HEK293 (cell line): Measurements from ENCODE around the gene PLCD4.

ENCODE experiments used
- HOXA7 ChIP-seq: sonication (generic); formaldehyde crosslinking; IDR thresholded peaks from 2 replicates; pipeline ENCODE4 v1.8.1; 2022; ENCODE audit warnings: missing genetic modification reagents, borderline replicate concordance
- KLF7 ChIP-seq: fragments of 450-650 bp; formaldehyde crosslinking; IDR thresholded peaks from 2 replicates; pipeline ENCODE4 v1.5.1; 2016; ENCODE audit warnings: missing biosample characterization, missing genetic modification characterization, borderline replicate concordance
- KLF8 ChIP-seq: fragments of 450-650 bp; formaldehyde crosslinking; IDR thresholded peaks from 2 replicates; pipeline ENCODE4 v1.5.1; 2016; ENCODE audit warnings: missing biosample characterization, missing genetic modification characterization
- KLF9 ChIP-seq: fragments of 450-650 bp; formaldehyde crosslinking; IDR thresholded peaks from 2 replicates; pipeline ENCODE4 v1.5.1; 2016; ENCODE audit warnings: missing biosample characterization, missing genetic modification characterization, low read depth
- MEIS1 ChIP-seq: sonication (generic); formaldehyde crosslinking; IDR thresholded peaks from 2 replicates; pipeline ENCODE4 v1.8.1; 2022; ENCODE audit warnings: missing genetic modification reagents, mild to moderate bottlenecking, borderline replicate concordance
- PBX3 ChIP-seq: sonication (generic); formaldehyde crosslinking; IDR thresholded peaks from 2 replicates; pipeline ENCODE4 v1.8.1; 2022; ENCODE audit warnings: mild to moderate bottlenecking, moderate library complexity, missing genetic modification reagents
- SP7 ChIP-seq: fragments of 450-650 bp; formaldehyde crosslinking; IDR thresholded peaks from 2 replicates; pipeline ENCODE4 v1.5.1; 2016; ENCODE audit warnings: missing biosample characterization, missing genetic modification characterization
- ZBTB1 ChIP-seq: fragments of 450-650 bp; formaldehyde crosslinking; IDR thresholded peaks from 2 replicates; pipeline ENCODE4 v1.5.1; 2016; ENCODE audit warnings: missing biosample characterization, missing genetic modification characterization
- ZBTB21 ChIP-seq: fragments of 450-650 bp; formaldehyde crosslinking; IDR thresholded peaks from 2 replicates; pipeline ENCODE4 v1.5.1; 2017; ENCODE audit warnings: missing biosample characterization, missing genetic modification characterization
- ZEB2 ChIP-seq: fragments of 450-650 bp; formaldehyde crosslinking; IDR thresholded peaks from 2 replicates; pipeline ENCODE4 v1.5.1; 2016; ENCODE audit warnings: missing biosample characterization, missing genetic modification characterization
- ZNF10 ChIP-seq: fragments of 450-650 bp; formaldehyde crosslinking; IDR thresholded peaks from 2 replicates; pipeline ENCODE4 v1.5.1; 2017; ENCODE audit warnings: missing biosample characterization, missing genetic modification characterization
- ZNF302 ChIP-seq: fragments of 450-650 bp; formaldehyde crosslinking; IDR thresholded peaks from 2 replicates; pipeline ENCODE4 v1.5.1; 2016; ENCODE audit warnings: missing biosample characterization, missing genetic modification characterization, low read depth
- ZNF354C ChIP-seq: fragments of 450-650 bp; formaldehyde crosslinking; IDR thresholded peaks from 2 replicates; pipeline ENCODE4 v1.5.1; 2016; ENCODE audit warnings: missing biosample characterization, missing genetic modification characterization, low read depth, borderline replicate concordance
- ZNF37A ChIP-seq: fragments of 450-650 bp; IDR thresholded peaks from 2 replicates; pipeline ENCODE4 v1.5.1; 2018; ENCODE audit warnings: missing biosample characterization, missing genetic modification characterization
- ZNF510 ChIP-seq: fragments of 450-650 bp; formaldehyde crosslinking; IDR thresholded peaks from 2 replicates; pipeline ENCODE4 v1.5.1; 2018; ENCODE audit warnings: mild to moderate bottlenecking, missing genetic modification characterization, missing biosample characterization; ENCODE audit not compliant: insufficient replicate concordance
- ZNF513 ChIP-seq: fragments of 450-650 bp; IDR thresholded peaks from 2 replicates; pipeline ENCODE4 v1.5.1; 2018; ENCODE audit warnings: missing biosample characterization, missing genetic modification characterization
- ZNF548 ChIP-seq: fragments of 450-650 bp; formaldehyde crosslinking; IDR thresholded peaks from 2 replicates; pipeline ENCODE4 v1.5.1; 2016; ENCODE audit warnings: missing biosample characterization, missing genetic modification characterization
- TF ChIP-seq, protein P1 (sequence below): fragments of 450-650 bp; formaldehyde crosslinking; IDR thresholded peaks from 2 replicates; pipeline ENCODE4 v1.5.1; 2016; ENCODE audit warnings: missing biosample characterization, missing genetic modification characterization
- TF ChIP-seq, protein P2 (sequence below): fragments of 450-650 bp; formaldehyde crosslinking; IDR thresholded peaks from 2 replicates; pipeline ENCODE4 v1.5.1; 2017; ENCODE audit warnings: missing biosample characterization, missing genetic modification characterization
- TF ChIP-seq, protein P3 (sequence below): fragments of 450-650 bp; formaldehyde crosslinking; IDR thresholded peaks from 2 replicates; pipeline ENCODE4 v1.5.1; 2016; ENCODE audit warnings: missing biosample characterization, missing genetic modification characterization
- TF ChIP-seq, protein P4 (sequence below): fragments of 450-650 bp; formaldehyde crosslinking; IDR thresholded peaks from 2 replicates; pipeline ENCODE4 v1.5.0; 2017; ENCODE audit warnings: missing biosample characterization, missing genetic modification characterization, borderline replicate concordance
- TF ChIP-seq, protein P5 (sequence below): fragments of 450-650 bp; formaldehyde crosslinking; conservative IDR thresholded peaks from 2 replicates; pipeline ENCODE4 v1.5.1; 2016; ENCODE audit warnings: low read depth, missing biosample characterization, missing genetic modification characterization

The PLCD4 gene

GRCh38 chr2:218659258-218659987 lies 51.7 kb downstream of the PLCD4 start, which contains the start of the genes BCS1L and ZNF142 (continued):
- TF ChIP-seq, protein P1, sequence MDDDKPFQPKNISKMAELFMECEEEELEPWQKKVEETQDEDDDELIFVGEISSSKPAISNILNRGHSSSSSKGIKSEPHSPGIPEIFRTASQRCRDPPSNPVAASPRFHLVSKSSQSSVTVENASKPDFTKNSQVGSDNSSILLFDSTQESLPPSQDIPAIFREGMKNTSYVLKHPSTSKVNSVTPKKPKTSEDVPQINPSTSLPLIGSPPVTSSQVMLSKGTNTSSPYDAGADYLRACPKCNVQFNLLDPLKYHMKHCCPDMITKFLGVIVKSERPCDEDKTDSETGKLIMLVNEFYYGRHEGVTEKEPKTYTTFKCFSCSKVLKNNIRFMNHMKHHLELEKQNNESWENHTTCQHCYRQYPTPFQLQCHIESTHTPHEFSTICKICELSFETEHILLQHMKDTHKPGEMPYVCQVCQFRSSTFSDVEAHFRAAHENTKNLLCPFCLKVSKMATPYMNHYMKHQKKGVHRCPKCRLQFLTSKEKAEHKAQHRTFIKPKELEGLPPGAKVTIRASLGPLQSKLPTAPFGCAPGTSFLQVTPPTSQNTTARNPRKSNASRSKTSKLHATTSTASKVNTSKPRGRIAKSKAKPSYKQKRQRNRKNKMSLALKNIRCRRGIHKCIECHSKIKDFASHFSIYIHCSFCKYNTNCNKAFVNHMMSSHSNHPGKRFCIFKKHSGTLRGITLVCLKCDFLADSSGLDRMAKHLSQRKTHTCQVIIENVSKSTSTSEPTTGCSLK (tag by site-specific recombination) = no peak
- TF ChIP-seq KLF9 (tag by site-specific recombination) (peak; percentile 91), ZEB2 (no peak), ZNF510 (no peak), PBX3 (CRISPR knock-in tag) (no peak), HOXA7 (CRISPR knock-in tag) (no peak), KLF7 (tag by site-specific recombination) (peak; percentile 86), MEIS1 (CRISPR knock-in tag) (no peak), ZNF354C (tag by site-specific recombination) (no peak), ZBTB21 (0 out of 2 replicates have a peak, but pooled peaks have one; percentile 26), ZNF302 (tag by site-specific recombination) (no peak), ZNF37A (no peak), ZNF513 (tag by site-specific recombination) (no peak), ZNF548 (tag by site-specific recombination) (no peak), KLF8 (tag by site-specific recombination) (peak; percentile 93), ZBTB1 (tag by site-specific recombination) (no peak), ZNF10 (tag by site-specific recombination) (no peak), SP7 (tag by site-specific recombination) (0 out of 2 replicates have a peak, but pooled peaks have one; percentile 40)
- TF ChIP-seq, protein P2, sequence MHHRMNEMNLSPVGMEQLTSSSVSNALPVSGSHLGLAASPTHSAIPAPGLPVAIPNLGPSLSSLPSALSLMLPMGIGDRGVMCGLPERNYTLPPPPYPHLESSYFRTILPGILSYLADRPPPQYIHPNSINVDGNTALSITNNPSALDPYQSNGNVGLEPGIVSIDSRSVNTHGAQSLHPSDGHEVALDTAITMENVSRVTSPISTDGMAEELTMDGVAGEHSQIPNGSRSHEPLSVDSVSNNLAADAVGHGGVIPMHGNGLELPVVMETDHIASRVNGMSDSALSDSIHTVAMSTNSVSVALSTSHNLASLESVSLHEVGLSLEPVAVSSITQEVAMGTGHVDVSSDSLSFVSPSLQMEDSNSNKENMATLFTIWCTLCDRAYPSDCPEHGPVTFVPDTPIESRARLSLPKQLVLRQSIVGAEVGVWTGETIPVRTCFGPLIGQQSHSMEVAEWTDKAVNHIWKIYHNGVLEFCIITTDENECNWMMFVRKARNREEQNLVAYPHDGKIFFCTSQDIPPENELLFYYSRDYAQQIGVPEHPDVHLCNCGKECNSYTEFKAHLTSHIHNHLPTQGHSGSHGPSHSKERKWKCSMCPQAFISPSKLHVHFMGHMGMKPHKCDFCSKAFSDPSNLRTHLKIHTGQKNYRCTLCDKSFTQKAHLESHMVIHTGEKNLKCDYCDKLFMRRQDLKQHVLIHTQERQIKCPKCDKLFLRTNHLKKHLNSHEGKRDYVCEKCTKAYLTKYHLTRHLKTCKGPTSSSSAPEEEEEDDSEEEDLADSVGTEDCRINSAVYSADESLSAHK = no peak
- TF ChIP-seq, protein P3, sequence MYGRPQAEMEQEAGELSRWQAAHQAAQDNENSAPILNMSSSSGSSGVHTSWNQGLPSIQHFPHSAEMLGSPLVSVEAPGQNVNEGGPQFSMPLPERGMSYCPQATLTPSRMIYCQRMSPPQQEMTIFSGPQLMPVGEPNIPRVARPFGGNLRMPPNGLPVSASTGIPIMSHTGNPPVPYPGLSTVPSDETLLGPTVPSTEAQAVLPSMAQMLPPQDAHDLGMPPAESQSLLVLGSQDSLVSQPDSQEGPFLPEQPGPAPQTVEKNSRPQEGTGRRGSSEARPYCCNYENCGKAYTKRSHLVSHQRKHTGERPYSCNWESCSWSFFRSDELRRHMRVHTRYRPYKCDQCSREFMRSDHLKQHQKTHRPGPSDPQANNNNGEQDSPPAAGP (tag by site-specific recombination) = 0 out of 2 replicates have a peak, but pooled peaks have one; percentile 27
- TF ChIP-seq, protein P4, sequence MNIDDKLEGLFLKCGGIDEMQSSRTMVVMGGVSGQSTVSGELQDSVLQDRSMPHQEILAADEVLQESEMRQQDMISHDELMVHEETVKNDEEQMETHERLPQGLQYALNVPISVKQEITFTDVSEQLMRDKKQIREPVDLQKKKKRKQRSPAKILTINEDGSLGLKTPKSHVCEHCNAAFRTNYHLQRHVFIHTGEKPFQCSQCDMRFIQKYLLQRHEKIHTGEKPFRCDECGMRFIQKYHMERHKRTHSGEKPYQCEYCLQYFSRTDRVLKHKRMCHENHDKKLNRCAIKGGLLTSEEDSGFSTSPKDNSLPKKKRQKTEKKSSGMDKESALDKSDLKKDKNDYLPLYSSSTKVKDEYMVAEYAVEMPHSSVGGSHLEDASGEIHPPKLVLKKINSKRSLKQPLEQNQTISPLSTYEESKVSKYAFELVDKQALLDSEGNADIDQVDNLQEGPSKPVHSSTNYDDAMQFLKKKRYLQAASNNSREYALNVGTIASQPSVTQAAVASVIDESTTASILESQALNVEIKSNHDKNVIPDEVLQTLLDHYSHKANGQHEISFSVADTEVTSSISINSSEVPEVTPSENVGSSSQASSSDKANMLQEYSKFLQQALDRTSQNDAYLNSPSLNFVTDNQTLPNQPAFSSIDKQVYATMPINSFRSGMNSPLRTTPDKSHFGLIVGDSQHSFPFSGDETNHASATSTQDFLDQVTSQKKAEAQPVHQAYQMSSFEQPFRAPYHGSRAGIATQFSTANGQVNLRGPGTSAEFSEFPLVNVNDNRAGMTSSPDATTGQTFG (tag by site-specific recombination) = no peak
- TF ChIP-seq, protein P5, sequence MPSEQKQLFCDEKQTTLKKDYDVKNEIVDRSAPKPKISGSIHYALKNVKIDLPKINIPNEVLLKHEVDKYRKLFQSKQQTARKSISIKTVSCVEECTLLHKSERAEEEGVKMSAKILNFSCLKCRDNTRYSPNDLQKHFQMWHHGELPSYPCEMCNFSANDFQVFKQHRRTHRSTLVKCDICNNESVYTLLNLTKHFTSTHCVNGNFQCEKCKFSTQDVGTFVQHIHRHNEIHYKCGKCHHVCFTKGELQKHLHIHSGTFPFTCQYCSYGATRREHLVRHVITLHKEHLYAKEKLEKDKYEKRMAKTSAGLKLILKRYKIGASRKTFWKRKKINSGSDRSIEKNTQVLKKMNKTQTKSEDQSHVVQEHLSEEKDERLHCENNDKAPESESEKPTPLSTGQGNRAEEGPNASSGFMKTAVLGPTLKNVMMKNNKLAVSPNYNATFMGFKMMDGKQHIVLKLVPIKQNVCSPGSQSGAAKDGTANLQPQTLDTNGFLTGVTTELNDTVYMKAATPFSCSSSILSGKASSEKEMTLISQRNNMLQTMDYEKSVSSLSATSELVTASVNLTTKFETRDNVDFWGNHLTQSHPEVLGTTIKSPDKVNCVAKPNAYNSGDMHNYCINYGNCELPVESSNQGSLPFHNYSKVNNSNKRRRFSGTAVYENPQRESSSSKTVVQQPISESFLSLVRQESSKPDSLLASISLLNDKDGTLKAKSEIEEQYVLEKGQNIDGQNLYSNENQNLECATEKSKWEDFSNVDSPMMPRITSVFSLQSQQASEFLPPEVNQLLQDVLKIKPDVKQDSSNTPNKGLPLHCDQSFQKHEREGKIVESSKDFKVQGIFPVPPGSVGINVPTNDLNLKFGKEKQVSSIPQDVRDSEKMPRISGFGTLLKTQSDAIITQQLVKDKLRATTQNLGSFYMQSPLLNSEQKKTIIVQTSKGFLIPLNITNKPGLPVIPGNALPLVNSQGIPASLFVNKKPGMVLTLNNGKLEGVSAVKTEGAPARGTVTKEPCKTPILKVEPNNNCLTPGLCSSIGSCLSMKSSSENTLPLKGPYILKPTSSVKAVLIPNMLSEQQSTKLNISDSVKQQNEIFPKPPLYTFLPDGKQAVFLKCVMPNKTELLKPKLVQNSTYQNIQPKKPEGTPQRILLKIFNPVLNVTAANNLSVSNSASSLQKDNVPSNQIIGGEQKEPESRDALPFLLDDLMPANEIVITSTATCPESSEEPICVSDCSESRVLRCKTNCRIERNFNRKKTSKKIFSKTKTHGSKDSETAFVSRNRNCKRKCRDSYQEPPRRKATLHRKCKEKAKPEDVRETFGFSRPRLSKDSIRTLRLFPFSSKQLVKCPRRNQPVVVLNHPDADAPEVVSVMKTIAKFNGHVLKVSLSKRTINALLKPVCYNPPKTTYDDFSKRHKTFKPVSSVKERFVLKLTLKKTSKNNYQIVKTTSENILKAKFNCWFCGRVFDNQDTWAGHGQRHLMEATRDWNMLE (tag by site-specific recombination) = 0 out of 2 replicates have a peak, but pooled peaks have one; percentile 28
